ENCODE measurements around the gene SAFB. TPM values are rescaled to one million over a fixed set of nuclear protein-coding genes. Genes with fewer than 3 reads are reported as not detected.
A peak's percentile ranks its signal among the peaks of the same experiment; 100 is the strongest.

SAFB gene
- polyA plus RNA-seq, 2 of the 4 experiments (the other 2 are of a cell fraction): 55.0 to 74.0 TPM

- peaks cover 9% of the 10 kb centered on the region; the same call in 1 of the 3 replicates for H3K4me1 ChIP-seq
- POLR2A ChIA-PET: no interaction called here
Observed at GRCh38 chr19:5680084-5680436, 57.2 kb downstream of the SAFB start.

DNA sequence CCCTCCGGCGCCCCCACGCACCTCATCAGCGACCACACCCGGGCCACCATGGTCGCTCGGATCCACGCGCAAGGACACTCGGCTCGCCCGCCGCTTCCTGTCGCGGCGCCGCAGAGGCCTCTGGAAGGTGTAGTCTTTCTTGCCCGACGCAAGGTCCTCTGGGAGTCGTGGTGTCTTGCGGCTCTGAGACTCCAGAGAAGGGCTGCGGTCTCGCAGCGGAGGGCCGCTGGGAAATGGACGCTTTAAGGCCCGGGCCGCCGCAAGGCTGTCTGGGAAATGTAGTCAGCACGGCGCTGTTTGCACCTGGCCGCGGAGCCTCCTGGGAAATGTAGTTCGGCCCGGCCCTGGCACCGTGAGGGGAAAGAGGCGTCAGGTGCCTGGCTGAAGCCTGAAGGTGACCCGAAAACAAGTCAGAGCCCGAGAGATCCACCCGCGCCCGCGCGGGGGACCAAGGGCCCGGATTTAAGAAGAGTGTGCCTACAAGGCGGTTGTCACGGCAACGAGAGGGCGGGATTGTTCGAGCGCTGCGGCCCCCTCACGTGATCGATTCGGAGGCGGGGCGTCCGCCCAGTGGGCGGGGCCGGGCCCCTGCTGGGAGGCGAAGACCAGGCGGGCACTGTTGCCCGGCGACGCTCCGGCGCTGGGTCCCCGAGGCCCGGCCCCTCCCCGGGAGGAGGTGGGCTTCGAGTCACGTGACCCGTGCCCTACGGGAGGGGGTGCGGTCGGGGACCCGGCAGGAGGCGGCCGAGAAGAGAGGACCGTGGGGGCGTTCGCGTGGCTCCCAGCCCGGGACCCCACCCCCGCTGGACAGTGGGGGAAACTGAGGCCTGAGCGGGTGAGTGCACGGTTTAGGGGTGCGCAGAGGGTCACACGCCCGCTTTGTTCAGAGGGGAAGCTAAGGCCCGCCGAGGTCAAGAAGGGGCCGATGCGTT lies 57.8 kb downstream of the SAFB start, which contains the start of the genes HSD11B1L and MICOS13:
HSD11B1L (plus strand) TSS at position 591 of the 932 bp plus-strand sequence. CDS start 3,806 bp downstream, outside the sequence.
MICOS13 (minus strand) TSS at position 80 of the 932 bp plus-strand sequence; CDS start at position 50, 30 bp downstream.
- FAIRE-seq (peak; percentile 32), DNase-seq (ENCODE audit: low read depth in 1 of 2, low spot score in 1 of 2) (peak; percentile 87 to 98), ATAC-seq (peak; percentile 94 to 97)
- Histone ChIP-seq H3K27ac (peak within 1 kb of the TSS; percentile 88 to 95), H3K9me3 (no peaks in the 10 kb centered on the region), H3K4me3 (peak within 1 kb of the TSS; percentile 76), H3K4me2 (peak within 1 kb of the TSS; percentile 91), H3K4me1 (peaks cover 9% of the 10 kb centered on the region; the same call in 1 of the 3 replicates)
- CTCF ChIA-PET: interaction anchor here (0.8 kb wide), 1 partner anchor 9 kb away, joined by 4 read pairs; the partner anchor contains the start of gene RPL36
- POLR2A ChIA-PET: no interaction called here
- 15% methylated on average over 33 of the region's 94 CpGs for WGBS (ENCODE audit: missing lambda C conversion rate)
- TF ChIP-seq MAFK (IDR thresholded peaks at IDR 0.05; ENCODE audit: partially characterized antibody) (no peak), BCL3 (IDR thresholded peaks at IDR 0.05) (no peak), EP300 (IDR thresholded peaks at IDR 0.05) (no peak), HOXB13 (CRISPR knock-in tag; IDR thresholded peaks at IDR 0.05; ENCODE audit: low read depth) (no peak), USF2 (IDR thresholded peaks at IDR 0.05) (peak; percentile 97), E2F6 (IDR thresholded peaks at IDR 0.05; ENCODE audit: borderline replicate concordance, low read depth) (0 out of 2 replicates have a peak, but pooled peaks have one; percentile 9), PHF8 (IDR thresholded peaks at IDR 0.05; ENCODE audit: borderline replicate concordance, low read depth) (peak; percentile 18; the same call in 1 of the 2 replicates), JUN (IDR thresholded peaks at IDR 0.05) (peak in 1 of 2 experiments; percentile 71; a peak in 1 of 5 replicates), SMC3 (IDR thresholded peaks at IDR 0.05) (no peak), SREBF2 (IDR thresholded peaks at IDR 0.05) (no peak), RCOR1 (IDR thresholded peaks at IDR 0.05; ENCODE audit: low read depth, low read length) (no peak), FOSB (CRISPR knock-in tag; IDR thresholded peaks at IDR 0.05) (no peak), POLR2A (IDR thresholded peaks at IDR 0.05; ENCODE audit: low read length) (peak; percentile 55), EHF (CRISPR knock-in tag; IDR thresholded peaks at IDR 0.05) (no peak), FOSL2 (IDR thresholded peaks at IDR 0.05) (no peak), FOSL2 (CRISPR knock-in tag; IDR thresholded peaks at IDR 0.05) (no peak), BHLHE40 (IDR thresholded peaks at IDR 0.05; ENCODE audit: low read depth, low read length) (peak; percentile 57; the same call in 1 of the 2 replicates)
- TF ChIP-seq, protein P1, sequence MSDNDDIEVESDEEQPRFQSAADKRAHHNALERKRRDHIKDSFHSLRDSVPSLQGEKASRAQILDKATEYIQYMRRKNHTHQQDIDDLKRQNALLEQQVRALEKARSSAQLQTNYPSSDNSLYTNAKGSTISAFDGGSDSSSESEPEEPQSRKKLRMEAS (IDR thresholded peaks at IDR 0.05): peak; percentile 77

More at GRCh38 chr19:5680084-5680436, 57.2 kb downstream of the SAFB start:
- no peak for DNase-seq (ENCODE audit: low read depth in 1 of 2, low spot score in 1 of 2)
- TF ChIP-seq EP300 (IDR thresholded peaks at IDR 0.05): no peak
- TF ChIP-seq E2F6 (IDR thresholded peaks at IDR 0.05; ENCODE audit: borderline replicate concordance, low read depth): 0 out of 2 replicates have a peak, but pooled peaks have one; percentile 27
- peak; percentile 67 for TF ChIP-seq PHF8 (IDR thresholded peaks at IDR 0.05; ENCODE audit: borderline replicate concordance, low read depth)
- FAIRE-seq: no peak
- H3K27ac ChIP-seq: peak overlapping the region; percentile 88 to 95
- no peaks in the 10 kb centered on the region for H3K9me3 ChIP-seq
- CTCF ChIA-PET: interaction anchor here (1.1 kb wide), 1 partner anchor 10 kb away, joined by 4 read pairs; the partner anchor contains the start of gene RPL36
- peak overlapping the region; percentile 87 for H3K4me2 ChIP-seq
- peak; percentile 9 to 16; a peak in 3 of 6 replicates for ATAC-seq
- peak overlapping the region; percentile 76 for H3K4me3 ChIP-seq
- under 1% methylated on average over 19 of the region's 23 CpGs for WGBS (ENCODE audit: missing lambda C conversion rate)
